GM19372 (cell line): ENCODE data around the gene CBX8.
"Not testable (repeated sequence)": the region's sequence is repeated elsewhere in the genome, so short reads cannot be mapped to it uniquely, and the experiment has no call there.

Experiments
- ATAC-seq: cut with Tn5 transposase; IDR thresholded peaks from one replicate; pipeline ENCODE4 v1.9.1; 2021; ENCODE audit warnings: mild to moderate bottlenecking, low read depth, moderate library complexity; ENCODE audit not compliant: unreplicated experiment

Gene CBX8

DNA sequence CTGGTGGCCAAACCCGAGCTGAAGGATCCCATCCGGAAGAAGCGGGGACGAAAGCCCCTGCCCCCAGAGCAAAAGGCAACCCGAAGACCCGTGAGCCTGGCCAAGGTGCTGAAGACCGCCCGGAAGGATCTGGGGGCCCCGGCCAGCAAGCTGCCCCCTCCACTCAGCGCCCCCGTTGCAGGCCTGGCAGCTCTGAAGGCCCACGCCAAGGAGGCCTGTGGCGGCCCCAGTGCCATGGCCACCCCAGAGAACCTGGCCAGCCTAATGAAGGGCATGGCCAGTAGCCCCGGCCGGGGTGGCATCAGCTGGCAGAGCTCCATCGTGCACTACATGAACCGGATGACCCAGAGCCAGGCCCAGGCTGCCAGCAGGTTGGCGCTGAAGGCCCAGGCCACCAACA lies 13.0 kb downstream of the CBX8 start:
- no peak for ATAC-seq

DNA sequence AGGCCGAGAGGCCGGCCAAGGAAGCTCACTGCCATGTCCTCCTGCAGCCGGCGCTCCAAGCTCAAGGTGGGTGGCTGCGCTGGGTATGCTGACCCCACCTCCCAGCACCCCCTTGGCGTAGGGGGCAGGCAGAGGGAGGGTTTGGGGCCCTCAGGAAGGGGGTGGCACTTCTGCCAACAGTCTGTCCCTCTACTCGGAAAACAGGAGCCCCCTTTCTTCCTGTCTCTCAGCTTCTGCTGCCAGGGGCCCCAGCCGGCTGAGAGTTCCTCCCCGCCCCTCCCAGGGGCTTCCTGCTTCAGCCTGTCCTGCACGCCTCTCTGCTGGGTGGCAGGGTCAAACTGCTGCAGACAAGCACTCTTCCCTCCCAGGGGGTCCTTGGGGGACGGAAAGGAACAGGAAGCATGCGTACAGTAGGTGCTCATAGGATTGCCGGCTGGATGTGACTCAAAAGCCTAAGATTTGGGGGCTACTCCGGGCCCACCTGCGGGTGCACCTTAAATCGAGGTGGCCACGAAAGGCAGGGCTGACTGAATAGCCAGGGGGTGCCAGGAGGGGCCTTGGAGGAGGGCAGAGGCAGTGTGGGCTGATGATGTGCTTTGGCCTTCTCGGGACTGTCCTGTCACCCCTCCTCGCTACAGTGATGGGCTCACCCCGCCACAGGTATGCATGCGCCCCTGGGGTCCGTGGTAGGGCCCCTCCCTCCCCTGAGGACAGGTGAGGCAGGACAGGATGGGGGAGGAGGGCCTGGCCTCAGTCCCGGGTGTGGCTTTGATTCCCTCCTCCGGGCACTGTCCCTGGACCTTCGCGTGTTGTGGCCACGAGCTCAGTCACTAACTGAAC lies 14.9 kb downstream of the CBX8 start:
- ATAC-seq: no peak

DNA sequence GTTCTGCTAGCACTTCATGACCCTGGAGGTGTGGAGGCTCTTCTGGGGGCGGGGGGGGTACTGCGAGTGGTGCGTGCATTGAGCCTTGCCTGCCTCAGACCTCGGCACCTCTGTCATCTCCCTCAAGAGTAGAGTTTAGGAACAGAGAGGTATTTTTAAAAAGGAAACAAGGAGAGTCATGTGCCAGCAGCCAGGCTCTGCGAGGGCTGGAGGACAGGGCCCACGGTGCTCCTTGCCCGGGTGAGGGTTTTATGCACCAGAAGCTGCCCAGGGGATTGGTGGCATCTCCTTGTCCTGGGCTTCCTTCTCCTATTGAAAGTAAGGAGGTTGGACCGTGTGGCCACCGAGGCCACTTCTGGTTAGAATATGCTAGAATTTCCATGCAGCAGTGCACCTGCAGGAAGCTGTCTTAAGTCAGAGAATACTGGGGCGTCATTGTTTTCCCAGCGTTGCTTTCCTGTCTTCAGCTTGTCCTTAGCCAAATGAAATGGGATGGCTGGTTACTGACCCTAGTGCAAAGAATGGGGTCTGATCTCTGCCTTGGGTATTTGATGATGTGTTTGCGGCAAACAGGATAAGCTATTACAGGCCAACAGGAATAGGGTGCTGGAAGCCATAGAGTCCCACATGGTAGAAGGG lies 15.7 kb downstream of the CBX8 start:
- no peak for ATAC-seq

DNA sequence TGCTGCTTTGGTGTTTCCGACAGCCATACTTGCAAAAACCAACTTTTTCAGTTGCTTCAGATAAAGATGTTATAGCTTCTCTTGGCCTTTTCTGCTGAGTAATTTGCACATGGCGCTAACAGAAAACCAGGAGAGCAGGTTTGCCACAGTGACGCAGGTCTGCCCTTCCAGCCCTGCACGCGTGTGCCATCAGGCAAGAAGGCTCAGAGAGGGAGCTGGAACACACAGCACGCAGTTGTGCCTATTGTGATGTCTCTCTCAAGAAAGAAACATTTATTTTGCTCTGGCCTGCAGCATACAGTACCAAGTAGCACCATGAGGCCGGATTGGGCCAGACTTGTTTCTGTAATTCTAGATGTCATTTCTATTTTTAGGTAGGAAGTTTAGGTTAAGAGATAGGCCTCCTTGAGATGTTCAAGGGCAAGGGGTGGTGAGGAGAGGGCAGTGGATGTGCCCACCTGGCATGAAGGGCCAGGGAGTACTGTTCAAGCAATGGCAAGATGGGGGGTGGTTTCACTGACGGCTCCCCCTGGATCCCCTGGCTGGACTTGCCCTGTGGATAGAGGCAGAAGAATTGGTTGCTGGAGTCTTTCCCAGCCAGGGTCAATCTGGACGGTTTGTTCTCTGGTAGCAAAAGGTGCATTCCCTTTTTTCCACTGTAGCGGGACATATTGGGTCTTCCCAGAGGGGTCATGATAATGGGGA lies 17.1 kb downstream of the CBX8 start:
- ATAC-seq: no peak

DNA sequence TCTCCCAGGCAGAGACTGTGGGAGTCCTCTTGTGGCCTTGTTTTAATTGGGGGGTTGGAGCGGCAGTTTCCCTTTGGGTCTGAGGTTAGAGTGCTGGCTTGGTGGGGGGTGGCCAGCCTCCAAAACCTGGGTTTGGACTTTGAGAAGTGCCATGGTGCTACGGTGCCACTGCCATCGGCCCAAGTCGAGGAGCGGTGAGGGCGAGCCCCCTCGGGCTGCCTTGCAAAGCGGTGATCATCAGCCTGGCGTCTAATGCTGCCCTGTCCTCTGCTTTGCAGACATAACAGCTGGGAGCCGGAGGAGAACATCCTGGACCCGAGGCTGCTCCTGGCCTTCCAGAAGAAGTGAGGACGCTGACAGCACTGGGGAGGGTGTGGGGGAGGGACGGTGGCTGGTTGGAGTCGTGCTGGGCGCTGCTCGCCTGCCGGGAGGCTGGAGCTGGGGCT lies 17.8 kb downstream of the CBX8 start:
- no peak for ATAC-seq

DNA sequence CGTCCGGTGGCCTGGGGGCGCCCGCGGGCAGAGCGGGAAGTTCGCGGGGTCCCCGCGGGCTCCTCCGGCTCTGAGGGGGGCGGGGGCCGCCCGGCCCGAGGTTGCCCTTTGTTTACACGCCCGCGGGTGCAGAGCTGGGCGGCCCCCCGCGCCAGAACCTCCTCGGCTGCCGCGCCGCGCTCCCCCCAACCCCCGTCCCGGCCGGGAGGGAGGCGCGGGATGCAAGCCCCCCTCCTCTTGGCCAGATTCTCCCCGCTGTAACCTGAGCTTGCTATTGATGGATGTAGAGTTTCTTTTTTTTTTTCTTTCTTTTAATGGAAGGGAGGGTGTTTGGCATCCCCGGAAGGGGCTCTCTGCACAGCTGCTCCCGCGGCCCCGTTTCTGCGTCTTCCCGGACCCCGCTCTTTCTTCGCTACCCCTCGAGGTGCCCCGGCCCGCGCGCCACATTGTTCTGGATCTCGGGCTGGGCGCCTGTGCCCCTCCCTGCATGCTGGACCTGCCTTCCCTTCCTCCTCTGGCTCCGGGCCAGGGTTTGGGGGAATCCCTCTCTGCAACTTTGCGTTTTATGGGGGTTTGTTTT lies 18.3 kb downstream of the CBX8 start:
- no peak for ATAC-seq

DNA sequence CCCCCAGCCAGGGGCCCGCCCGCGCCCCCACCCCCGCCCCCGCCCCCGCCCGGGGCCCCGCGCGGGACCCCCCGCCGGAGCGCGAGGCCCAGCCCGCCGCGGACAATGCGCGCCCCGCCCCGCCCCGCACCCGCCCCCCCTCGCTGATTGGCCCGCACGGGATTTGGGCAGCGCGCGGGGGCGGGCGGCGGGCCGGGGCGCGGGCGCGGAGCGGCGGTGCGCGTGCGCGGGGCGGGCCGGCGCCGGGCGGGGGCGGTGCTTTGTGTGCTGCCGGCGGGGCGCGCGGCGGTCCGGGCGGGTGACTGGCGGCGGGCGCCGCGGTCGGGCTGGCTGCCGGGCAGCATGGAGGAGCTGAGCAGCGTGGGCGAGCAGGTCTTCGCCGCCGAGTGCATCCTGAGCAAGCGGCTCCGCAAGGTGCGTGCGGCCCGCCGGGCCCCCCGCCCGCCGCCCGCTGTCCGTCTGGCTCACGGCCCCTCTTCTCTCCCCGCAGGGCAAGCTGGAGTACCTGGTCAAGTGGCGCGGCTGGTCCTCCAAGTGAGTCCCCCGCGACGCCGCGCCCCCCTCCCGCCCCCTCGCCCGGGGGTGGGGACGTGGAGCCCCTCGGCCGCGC lies 18.9 kb downstream of the CBX8 start, which contains the start of gene CBX2:
Gene CBX2, plus strand, starts transcription at position 255 of the 610 bp plus-strand sequence. Its CDS starts 88 bp downstream, at position 343.
- peak; percentile 86 for ATAC-seq

DNA sequence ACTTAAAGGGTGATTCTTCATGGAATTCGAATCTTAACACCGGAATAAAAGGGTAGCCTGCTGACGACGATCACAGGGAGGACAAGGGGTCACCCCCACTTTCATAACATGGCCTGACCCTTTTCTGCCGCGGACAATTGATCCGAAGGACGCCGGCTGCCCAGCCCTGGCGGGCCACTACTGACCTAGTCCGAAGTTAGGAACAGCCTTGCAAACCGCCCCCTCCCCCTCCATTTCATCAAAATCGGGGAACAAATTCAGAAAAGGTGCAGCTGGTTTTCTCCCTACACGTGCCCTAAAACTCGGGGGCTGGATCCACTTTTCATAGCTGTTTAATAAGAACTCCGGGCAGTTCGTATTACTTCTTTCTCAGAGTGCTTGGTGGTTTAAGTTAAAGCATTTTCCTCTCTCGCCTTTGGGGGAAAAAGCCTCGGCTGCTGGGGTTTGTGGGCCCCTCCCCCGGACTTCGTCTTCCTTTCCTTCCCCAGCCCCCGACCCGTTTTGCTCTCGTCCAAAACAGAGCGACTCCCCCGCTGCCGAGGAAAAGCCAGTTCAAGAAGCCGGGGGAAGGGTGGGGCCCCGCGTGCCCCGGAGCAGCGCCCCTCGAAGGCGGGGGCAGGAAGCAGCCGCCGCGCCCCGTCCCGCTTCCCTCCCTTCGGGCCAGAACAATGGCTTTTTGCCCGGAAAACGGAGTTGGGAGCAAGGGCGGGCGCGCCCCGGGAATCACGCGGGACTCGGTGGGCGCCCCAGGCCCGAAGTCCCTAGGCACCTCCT lies 19.6 kb downstream of the CBX8 start:
- ATAC-seq: no peak

DNA sequence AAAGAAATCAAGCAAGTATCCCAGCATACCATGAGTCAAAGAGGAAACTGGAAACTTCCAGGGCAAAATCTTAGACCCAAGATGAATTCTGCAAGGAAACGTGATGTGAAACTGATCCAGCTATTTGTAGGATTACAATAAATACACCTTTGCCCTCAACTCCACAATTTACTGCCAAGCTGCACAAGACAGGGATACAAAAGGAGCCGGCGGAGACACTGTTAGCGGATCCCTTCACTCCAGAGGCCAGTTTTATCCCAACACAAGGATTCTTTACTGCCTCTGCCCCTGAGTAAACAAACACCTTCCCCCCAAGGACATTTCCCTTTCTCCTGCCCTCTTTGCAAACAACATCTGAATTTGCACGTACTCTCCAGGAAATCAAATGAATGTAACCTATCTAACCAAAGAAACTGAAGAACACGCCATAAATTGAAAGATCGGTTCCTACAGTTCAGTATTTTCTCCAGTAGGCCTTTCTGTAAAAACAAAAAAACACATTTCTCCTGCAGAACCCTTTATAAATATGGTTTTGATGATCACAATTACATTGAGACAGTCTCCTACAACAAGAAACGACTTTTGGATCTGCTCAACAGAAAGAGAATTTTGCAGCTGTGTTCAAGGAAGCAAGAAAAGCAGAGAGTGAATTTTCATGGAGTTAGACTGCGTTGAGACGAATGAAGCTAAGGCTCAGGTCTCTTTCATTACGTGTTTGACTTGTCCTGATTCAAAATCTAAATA lies 20.3 kb downstream of the CBX8 start:
- ATAC-seq: no peak

DNA sequence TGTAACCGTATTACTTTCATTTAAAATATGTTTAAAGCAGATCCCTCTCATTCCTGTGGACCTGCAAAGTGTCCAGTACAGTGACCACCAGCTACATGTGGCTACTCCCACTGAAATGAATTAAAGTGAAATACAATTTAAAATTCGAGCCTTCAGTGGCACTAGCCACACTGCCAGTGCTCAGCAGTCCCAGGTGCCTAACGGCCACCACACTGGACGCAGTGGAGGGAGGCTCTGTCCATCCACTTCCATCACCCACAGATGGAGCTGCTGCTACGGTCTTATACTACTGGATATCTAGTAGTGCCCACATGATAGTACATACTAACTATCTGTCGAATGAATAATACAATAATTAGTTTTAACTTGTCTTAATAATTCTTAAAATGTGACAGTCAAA lies 21.2 kb downstream of the CBX8 start:
- no peak for ATAC-seq

DNA sequence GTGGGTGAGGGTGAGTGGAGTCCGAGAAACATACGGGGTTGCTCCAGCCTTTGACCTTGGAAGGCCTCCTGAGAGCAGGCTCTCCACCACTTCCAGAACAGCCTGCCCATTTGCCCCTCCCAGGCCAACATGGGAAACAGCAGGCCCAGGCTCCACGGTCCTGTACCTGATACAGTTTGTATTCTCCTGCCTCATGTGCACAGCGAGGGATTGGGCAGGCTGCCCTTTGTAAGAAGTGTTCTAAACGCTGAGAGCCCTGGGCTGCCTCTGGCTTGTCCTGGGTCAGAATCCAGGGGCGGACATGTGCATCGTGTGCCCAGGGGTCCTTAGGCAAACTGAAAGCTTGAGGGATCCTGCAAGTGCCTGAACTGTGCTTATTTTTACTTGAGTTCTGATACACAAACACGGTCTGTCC lies 22.3 kb downstream of the CBX8 start:
- ATAC-seq: no peak

DNA sequence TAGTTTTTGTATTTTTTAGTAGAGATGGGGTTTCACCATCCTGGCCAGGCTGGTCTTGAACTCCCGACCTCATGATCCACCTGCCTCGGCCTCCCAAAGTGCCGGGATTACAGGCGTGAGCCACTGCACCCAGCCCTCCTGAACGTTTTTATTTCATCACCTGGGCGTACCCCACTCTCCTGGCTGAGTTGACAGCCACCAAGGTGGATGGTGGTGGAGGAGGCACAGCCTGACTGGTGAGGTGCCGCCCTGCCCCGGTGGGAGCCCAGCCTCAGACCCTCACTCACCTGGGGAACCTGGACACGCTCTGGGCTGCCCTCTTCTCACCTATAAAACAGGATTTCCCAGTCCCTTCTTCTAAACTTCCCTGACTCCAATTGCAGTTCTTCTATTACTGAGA lies 24.2 kb downstream of the CBX8 start:
- not testable (repeated sequence) for ATAC-seq

DNA sequence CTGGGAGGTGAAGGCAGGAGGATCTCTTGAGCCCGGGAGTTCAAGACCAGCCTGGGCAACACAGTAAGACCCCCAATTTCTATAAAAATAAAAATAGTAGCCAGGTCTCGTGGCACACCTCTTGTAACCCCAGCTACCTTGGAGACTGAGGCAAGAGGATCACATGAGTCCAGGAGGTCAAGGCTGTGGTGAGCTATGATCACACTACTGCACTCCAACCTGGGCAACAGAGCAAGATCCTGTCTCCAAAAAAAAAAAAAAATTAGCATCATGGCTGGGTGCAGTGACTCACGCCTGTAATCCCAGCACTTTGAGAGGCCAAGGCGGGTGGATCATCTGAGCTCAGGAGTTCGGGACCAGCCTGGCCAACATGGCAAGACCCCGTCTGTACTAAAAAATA lies 25.6 kb downstream of the CBX8 start:
- no peak for ATAC-seq

DNA sequence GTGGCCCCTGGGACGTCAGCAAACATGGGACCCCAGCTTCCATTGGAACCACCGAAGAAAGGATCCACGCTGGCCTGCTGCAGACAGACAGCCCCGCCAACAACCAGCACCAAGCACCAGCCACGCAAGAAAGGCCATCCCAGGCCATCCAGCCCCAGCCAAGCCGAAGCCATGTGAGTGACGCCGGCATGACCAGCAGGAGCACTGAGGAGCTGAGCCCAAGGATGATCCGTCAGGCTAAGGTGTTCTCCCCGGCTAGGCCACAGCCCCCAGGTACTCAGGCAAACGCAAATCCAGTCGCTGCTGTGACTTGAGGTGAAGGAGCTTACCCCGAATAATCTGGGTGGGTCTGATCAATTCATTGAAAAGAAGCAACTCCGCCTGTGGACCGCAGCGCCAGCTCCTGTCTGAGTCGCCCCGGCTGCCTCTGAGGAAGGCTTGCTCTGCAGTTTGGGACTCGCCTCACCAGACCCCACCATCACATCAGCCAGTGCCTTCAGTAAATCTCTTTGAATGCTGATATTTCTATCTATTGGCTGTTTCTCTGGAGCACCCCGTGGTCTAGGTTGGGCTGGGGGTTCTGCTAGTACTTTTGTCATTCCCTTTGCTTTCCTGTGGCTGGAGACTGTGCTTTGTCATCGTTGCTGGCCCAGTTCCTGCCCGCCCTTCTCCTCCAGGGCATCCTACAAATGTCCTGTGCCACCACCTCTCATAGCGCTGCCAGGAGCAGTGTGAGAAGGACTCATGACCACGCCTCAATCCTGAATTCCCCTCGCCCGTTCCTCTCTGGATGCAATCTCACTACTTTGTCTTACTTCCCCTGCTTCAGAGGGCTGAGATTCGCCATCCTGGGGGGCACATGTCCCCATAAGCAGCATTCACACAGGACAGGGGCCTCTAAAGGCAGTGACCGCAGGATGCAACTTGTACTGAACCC lies 27.0 kb downstream of the CBX8 start:
- no peak for ATAC-seq

DNA sequence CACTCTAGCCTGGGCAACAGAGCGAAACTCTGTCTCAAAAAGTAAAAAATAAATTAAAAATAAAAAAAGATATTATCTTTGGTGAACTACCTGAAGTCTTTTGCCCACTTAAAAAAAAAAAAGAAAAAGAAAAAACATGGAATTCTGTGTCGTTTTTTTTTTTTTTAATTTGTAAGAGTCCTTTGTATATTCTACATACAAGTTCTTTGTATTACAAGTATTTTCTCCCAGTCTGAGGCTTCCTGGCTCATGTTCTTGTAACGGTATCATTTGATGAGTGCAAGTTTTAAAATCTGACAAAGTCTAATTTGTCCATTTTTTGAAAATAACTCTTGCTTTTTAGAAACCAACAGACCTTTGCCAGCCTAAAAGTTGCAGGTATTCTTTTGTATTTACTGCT lies 31.2 kb downstream of the CBX8 start:
- ATAC-seq: no peak

DNA sequence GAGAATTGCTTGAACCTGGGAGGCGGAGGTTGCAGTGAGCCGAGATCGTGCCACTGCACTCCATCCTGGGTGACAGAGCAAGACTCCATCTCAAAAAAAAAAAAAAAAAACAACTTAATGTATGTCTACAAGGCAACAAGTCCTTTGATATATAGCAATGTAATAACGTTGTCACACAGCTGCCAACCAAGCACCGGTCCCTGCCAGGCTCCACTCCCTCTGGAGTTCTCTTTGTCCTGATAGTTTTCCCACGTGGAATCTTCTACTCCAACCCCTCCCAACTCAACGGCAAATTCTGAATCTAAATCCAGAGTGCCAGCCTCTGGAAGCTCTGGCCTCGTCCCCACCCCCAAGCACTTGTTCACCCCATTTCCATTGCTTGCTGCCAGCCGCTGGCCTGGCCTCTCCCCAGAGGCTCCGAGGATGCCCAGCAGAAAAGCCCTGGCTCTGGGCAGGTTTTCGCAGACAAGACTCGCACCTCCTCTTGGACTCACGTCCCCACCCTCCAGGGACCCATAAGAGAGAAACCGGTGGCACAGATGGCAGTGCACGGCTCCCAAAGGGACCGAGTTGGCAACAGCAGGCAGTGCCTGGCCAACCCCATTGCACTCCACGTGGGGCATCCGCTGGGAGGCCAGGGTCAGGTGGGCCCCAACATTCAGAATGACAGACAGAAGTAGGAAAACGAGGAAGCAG lies 34.8 kb downstream of the CBX8 start:
- no peak for ATAC-seq

DNA sequence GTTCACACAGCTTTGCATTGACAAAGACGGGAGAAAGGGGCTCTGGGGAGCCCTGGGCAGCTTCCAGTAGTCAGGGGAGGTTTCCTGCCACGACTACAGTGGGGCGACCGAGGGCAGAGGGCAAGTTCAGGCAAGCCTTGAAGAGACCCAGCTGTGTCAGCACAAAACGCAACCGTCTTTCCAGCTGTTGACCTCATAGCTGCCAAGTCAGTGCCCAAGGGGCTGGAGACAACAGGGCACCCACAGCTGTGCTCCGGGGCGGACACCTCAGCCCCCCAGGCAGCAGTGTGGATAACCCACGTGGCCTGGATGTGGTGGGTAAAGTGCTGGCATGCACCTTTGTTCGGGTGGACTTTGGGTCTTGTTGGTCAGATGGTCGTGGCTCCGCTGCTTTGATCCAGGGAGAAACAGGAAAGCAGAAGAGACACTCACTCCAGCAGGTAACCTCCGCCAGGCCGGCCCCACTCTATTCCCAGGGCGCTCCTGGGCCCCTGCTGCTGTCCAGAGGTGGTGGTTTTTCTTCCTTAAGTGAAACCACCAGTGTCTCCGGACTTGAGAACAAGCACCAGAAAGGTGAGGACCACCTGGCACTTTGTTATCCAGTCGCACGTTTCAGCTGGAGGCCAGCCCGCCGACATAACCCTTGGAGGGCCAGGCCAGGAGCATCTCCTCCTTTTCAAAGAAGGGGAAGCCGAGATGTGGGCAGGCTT lies 36.5 kb downstream of the CBX8 start:
- no peak for ATAC-seq
